OCI-LY3 (cell line): ENCODE measurements around the gene KDM7A.

Source experiments
- H2AFZ ChIP-seq: fragments of 200-600, 300-600 bp; shearing (Covaris generic); 2 replicates; pipeline ENCODE4 v1.6.0; 2014; ENCODE audit warnings: antibody characterized with exemption, low read depth, low read length
- H3K27ac ChIP-seq: fragments of 200-600, 300-600 bp; sonication (generic); 2 replicates; pipeline ENCODE4 v1.5.1; 2014; ENCODE audit warnings: mild to moderate bottlenecking, low read length, moderate library complexity, mixed read lengths
- H3K27me3 ChIP-seq: fragments of 200-600, 300-600 bp; sonication (generic); 2 replicates; pipeline ENCODE4 v1.6.1; 2014; ENCODE audit warnings: low read depth, low read length, mixed read lengths
- H3K36me3 ChIP-seq: fragments of 200-600, 300-600 bp; sonication (generic); replicated peaks from 2 replicates; pipeline ENCODE3; 2014; ENCODE audit warnings: low read depth, low read length, mixed read lengths
- H3K4me1 ChIP-seq: fragments of 300-600, 200-600 bp; sonication (generic); 2 replicates; pipeline ENCODE4 v1.6.1; 2014; ENCODE audit warnings: low read length, mixed read lengths
- H3K4me2 ChIP-seq: fragments of 200-600, 300-600 bp; sonication (generic); 2 replicates; pipeline ENCODE4 v1.6.1; 2014; ENCODE audit warnings: low read length, mixed read lengths
- H3K4me3 ChIP-seq: fragments of 300-600, 200-600 bp; sonication (generic); 2 replicates; pipeline ENCODE4 v1.5.1; 2014; ENCODE audit warnings: antibody characterized with exemption, mild to moderate bottlenecking, low read length, moderate library complexity
- H3K79me2 ChIP-seq: fragments of 300-600, 200-600 bp; shearing (Covaris generic); 2 replicates; pipeline ENCODE4 v1.6.1; 2014; ENCODE audit warnings: mild to moderate bottlenecking, low read length, mixed read lengths
- H3K9ac ChIP-seq: fragments of 300-600, 200-600 bp; shearing (Covaris generic); 2 replicates; pipeline ENCODE4 v1.6.0; 2014; ENCODE audit warnings: mild to moderate bottlenecking, low read length, moderate library complexity
- H3K9me3 ChIP-seq: fragments of 200-600, 300-600 bp; shearing (Covaris generic); 2 replicates; pipeline ENCODE4 v1.6.1; 2014; ENCODE audit warnings: low read length, mixed read lengths; ENCODE audit not compliant: insufficient read depth
- H4K20me1 ChIP-seq: fragments of 200-600, 300-600 bp; sonication (generic); 2 replicates; pipeline ENCODE4 v1.6.1; 2016; ENCODE audit warnings: low read length, mixed read lengths; ENCODE audit not compliant: insufficient read depth
- EZH2phosphoT487 ChIP-seq: fragments of 200-600 bp; shearing (Covaris generic); IDR thresholded peaks from 2 replicates; pipeline ENCODE4 v1.6.1; 2018; ENCODE audit warnings: antibody characterized with exemption, mixed run types, low read depth
- TF ChIP-seq, protein P1 (sequence below): fragments of 200-600, 300-600 bp; sonication (generic); IDR thresholded peaks from 2 replicates; pipeline ENCODE4 v1.5.1; 2014; ENCODE audit warnings: antibody characterized with exemption, low read length, low read depth

Gene KDM7A

DNA sequence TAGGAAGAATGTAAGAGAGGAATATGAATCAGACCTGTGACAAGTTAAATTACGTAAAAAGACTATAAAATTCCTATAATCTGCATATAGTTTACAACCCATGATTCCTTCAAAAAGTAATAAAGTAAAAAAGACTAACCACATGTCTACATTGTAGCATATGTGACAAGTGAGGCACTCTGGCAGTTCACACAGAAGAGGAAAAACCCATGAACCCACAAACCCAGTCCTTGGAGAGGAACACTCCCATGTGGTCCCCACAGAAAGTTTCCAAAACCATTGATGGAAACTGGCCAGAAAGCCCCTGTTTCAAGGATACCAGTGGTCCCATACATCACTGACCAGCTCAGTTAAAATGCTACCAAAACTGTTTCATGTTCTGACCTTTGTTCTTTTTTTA is 15.7 kb downstream of the KDM7A start:
- TF ChIP-seq EZH2phosphoT487: no peak
- TF ChIP-seq, protein P1, sequence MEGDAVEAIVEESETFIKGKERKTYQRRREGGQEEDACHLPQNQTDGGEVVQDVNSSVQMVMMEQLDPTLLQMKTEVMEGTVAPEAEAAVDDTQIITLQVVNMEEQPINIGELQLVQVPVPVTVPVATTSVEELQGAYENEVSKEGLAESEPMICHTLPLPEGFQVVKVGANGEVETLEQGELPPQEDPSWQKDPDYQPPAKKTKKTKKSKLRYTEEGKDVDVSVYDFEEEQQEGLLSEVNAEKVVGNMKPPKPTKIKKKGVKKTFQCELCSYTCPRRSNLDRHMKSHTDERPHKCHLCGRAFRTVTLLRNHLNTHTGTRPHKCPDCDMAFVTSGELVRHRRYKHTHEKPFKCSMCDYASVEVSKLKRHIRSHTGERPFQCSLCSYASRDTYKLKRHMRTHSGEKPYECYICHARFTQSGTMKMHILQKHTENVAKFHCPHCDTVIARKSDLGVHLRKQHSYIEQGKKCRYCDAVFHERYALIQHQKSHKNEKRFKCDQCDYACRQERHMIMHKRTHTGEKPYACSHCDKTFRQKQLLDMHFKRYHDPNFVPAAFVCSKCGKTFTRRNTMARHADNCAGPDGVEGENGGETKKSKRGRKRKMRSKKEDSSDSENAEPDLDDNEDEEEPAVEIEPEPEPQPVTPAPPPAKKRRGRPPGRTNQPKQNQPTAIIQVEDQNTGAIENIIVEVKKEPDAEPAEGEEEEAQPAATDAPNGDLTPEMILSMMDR: no peak
- Histone ChIP-seq H2AFZ (no peak overlapping the region), H3K4me2 (no peak overlapping the region), H3K9ac (no peak overlapping the region), H3K36me3 (no peaks in the 10 kb centered on the region), H3K4me3 (no peak overlapping the region), H4K20me1 (no peaks in the 10 kb centered on the region; the same call in 1 of the 2 replicates), H3K27ac (no peak overlapping the region), H3K27me3 (peaks cover 62% of the 10 kb centered on the region), H3K79me2 (no peaks in the 10 kb centered on the region), H3K9me3 (no peaks in the 10 kb centered on the region), H3K4me1 (no peaks in the 10 kb centered on the region)

DNA sequence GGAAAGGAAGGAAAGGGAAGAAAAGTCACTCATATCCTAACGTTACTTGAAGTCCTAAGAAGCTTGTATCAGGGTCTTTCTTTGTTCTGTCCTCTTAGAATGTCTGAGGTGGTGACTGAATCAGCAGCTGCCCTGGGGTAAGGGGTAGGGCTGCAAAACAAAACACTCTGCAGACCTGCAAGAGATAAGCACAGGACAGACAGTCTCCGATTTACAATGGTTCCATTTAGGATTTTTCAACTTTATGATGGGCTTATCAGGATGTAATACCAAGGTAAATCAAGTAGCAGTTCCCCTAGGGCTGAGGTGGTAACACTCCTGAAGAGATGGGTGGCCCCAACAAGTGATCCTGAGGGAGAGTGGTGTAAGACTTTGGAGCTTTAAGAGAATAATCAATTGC is 16.5 kb downstream of the KDM7A start:
- H2AFZ ChIP-seq: no peak overlapping the region
- H4K20me1 ChIP-seq: no peaks in the 10 kb centered on the region; the same call in 1 of the 2 replicates
- H3K27ac ChIP-seq: no peak overlapping the region
- no peak overlapping the region for H3K4me3 ChIP-seq
- H3K27me3 ChIP-seq: peaks cover 62% of the 10 kb centered on the region
- TF ChIP-seq, protein P1: no peak
- no peak for TF ChIP-seq EZH2phosphoT487
- no peak overlapping the region for H3K4me2 ChIP-seq
- no peaks in the 10 kb centered on the region for H3K9me3 ChIP-seq
- H3K79me2 ChIP-seq: no peaks in the 10 kb centered on the region
- H3K9ac ChIP-seq: no peak overlapping the region
- H3K4me1 ChIP-seq: no peaks in the 10 kb centered on the region
- H3K36me3 ChIP-seq: no peaks in the 10 kb centered on the region

DNA sequence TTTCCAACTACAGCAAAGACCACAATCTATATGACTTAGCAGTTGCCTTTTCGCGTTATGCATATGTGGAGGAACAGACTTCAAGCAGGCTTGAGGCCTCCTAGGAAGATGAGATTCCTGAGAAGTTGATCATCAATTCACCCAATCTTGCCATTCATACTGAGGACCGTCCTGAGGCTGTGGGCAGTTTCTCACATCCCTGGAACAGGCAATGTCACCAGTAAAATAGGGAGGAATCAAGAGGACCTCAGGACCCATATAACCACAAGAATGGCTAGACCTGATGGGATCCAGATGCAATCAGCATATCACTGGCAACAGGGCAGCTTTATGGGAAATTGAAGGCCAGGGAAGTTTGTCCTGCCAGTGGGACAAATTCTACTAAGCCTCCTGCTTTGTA is 17.3 kb downstream of the KDM7A start:
- no peak for TF ChIP-seq EZH2phosphoT487
- TF ChIP-seq, protein P1: no peak
- no peak overlapping the region for H3K9ac ChIP-seq
- H3K4me1 ChIP-seq: no peaks in the 10 kb centered on the region
- no peak overlapping the region for H2AFZ ChIP-seq
- H4K20me1 ChIP-seq: no peaks in the 10 kb centered on the region; the same call in 1 of the 2 replicates
- peaks cover 62% of the 10 kb centered on the region for H3K27me3 ChIP-seq
- no peak overlapping the region for H3K4me3 ChIP-seq
- no peak overlapping the region for H3K27ac ChIP-seq
- H3K36me3 ChIP-seq: no peaks in the 10 kb centered on the region
- no peaks in the 10 kb centered on the region for H3K79me2 ChIP-seq
- H3K4me2 ChIP-seq: no peak overlapping the region
- no peaks in the 10 kb centered on the region for H3K9me3 ChIP-seq

DNA sequence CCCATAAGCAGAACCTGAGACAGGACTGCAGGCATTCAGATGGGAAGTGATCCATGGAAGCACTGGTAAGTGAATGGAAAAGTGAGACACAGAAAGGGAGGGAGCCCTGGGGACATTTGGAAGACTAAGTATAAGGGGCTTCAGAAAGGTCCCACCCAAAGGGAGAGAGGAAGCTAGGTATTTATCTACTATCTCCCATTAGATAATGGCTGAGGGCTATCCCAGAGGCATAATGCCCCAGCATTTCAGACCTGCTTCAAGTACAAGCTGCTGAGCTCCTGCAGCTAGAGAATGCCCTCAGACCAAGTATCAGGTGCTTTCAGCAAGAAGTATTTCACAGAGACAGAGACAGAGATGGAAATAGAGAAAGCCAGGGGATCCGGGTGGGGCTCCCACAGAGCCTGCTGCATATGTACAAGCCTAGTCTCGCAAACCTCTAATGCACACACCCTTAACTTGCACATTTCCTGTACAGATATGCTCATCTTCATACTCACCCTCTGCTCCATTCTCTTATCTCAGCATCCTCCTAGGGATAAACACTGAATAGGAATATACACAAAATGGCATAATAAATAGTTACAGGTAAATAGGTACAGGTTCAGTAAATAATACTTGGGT is 20.2 kb downstream of the KDM7A start:
- Histone ChIP-seq H3K4me1 (peaks cover 9% of the 10 kb centered on the region), H3K36me3 (no peaks in the 10 kb centered on the region), H3K4me3 (no peak overlapping the region), H3K9me3 (no peaks in the 10 kb centered on the region), H3K4me2 (no peak overlapping the region), H4K20me1 (no peaks in the 10 kb centered on the region), H3K27me3 (peaks cover 73% of the 10 kb centered on the region), H2AFZ (no peak overlapping the region), H3K9ac (no peak overlapping the region), H3K27ac (no peak overlapping the region), H3K79me2 (no peaks in the 10 kb centered on the region)
- TF ChIP-seq, protein P1: no peak
- TF ChIP-seq EZH2phosphoT487: no peak
